ENCODE data around the gene ARHGAP12.

Gene ARHGAP12

DNA sequence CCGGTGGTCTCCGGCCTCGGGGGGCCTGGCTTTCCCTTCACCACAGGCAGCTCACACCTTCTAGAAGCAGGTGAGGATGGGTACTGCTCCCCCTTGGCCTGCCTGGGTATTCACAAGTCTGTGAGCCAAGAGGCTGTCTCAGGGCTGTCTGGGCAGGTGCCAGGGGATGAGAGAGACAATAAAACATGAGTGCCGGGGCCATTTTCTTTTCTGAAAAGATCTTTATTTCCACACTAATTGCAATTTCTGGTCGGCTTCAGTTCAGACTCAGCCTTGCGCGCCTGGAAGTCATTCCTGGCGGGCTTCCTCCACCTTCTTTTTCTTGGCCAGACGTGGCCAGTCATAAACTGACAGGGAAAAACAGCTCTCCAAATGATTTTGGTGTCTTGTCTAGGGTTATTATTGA lies 171.2 kb downstream of the ARHGAP12 start:
- H3K36me3 ChIP-seq (ENCODE audit: insufficient read depth): no peaks in the 10 kb centered on the region
- no peak overlapping the region for H3K4me2 ChIP-seq
- no peak overlapping the region for H3K9ac ChIP-seq
- no peaks in the 10 kb centered on the region for H4K20me1 ChIP-seq (ENCODE audit: insufficient read depth)
- peaks cover 24% of the 10 kb centered on the region for H3K4me1 ChIP-seq (ENCODE audit: low read depth, poor library complexity, severe bottlenecking)
- no peak overlapping the region for H2AFZ ChIP-seq (ENCODE audit: low read depth)
- no peak overlapping the region for H3K4me3 ChIP-seq (IDR thresholded peaks at IDR 0.05; ENCODE audit: insufficient read depth, low read depth, low read length)
- TF ChIP-seq, protein P1, sequence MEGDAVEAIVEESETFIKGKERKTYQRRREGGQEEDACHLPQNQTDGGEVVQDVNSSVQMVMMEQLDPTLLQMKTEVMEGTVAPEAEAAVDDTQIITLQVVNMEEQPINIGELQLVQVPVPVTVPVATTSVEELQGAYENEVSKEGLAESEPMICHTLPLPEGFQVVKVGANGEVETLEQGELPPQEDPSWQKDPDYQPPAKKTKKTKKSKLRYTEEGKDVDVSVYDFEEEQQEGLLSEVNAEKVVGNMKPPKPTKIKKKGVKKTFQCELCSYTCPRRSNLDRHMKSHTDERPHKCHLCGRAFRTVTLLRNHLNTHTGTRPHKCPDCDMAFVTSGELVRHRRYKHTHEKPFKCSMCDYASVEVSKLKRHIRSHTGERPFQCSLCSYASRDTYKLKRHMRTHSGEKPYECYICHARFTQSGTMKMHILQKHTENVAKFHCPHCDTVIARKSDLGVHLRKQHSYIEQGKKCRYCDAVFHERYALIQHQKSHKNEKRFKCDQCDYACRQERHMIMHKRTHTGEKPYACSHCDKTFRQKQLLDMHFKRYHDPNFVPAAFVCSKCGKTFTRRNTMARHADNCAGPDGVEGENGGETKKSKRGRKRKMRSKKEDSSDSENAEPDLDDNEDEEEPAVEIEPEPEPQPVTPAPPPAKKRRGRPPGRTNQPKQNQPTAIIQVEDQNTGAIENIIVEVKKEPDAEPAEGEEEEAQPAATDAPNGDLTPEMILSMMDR (conservative IDR thresholded peaks at IDR 0.05; ENCODE audit: low read depth, low read length): no peak
- no peaks in the 10 kb centered on the region for H3K79me2 ChIP-seq (ENCODE audit: insufficient read depth, low read depth)
- no peaks in the 10 kb centered on the region for H3K27me3 ChIP-seq (ENCODE audit: insufficient read depth, low read depth)
- H3K27ac ChIP-seq: no peak overlapping the region

DNA sequence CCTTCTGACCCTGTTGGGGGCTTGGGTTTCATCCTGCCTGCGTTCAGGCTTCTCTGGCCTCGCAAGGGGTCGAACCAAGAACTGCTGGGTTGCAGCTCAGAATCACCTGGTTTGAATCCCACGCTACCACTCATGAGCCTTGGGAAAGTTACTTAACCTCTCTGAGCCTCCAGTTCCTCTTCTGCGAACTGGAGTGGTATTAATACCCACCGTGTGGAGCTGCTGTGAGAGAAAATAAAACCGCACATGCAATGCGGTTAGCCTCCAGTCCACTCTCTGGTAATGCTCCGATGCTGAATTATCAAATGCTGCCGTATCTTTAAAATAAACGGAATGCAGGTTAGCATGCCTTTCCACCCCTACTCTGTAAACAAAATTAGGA lies 171.9 kb downstream of the ARHGAP12 start:
- H3K79me2 ChIP-seq (ENCODE audit: insufficient read depth, low read depth): no peaks in the 10 kb centered on the region
- H2AFZ ChIP-seq (ENCODE audit: low read depth): no peak overlapping the region
- no peaks in the 10 kb centered on the region for H4K20me1 ChIP-seq (ENCODE audit: insufficient read depth)
- no peaks in the 10 kb centered on the region for H3K36me3 ChIP-seq (ENCODE audit: insufficient read depth)
- no peaks in the 10 kb centered on the region for H3K27me3 ChIP-seq (ENCODE audit: insufficient read depth, low read depth)
- H3K9ac ChIP-seq: no peak overlapping the region
- no peak overlapping the region for H3K4me2 ChIP-seq
- TF ChIP-seq, protein P1 (conservative IDR thresholded peaks at IDR 0.05; ENCODE audit: low read depth, low read length): no peak
- peaks cover 17% of the 10 kb centered on the region for H3K4me1 ChIP-seq (ENCODE audit: low read depth, poor library complexity, severe bottlenecking)
- no peak overlapping the region for H3K27ac ChIP-seq
- H3K4me3 ChIP-seq (IDR thresholded peaks at IDR 0.05; ENCODE audit: insufficient read depth, low read depth, low read length): no peak overlapping the region

DNA sequence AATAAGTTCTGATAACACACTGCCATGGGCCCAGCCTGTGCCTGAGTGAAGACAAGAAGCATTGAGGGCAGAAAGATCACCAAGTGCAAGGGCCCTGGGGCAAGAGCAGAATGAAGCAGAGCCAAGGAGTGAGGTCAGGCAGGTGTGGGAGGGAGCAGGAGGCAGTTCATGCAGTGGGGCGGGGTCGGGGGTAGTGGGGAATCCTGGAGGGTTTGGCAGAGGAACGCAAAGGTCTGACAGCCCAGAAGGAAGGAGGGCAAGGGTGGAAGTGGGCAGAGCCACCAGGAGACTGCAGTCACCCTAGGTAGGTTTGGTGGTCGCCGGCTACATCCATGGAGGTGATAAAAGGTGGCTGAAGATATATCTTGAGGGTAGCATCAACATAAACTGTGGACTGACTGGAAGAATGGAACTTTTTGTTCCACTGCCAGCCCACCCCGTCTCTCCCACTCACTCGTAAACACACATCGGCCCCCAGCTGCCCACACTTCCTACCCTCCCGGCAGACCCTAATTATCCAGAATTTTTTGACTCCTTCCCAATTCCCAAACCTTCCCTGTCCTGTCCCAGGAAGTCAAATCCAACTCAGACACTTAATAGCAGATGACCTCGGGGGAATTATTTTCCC lies 172.4 kb downstream of the ARHGAP12 start:
- Histone ChIP-seq H3K9ac (no peak overlapping the region), H3K4me2 (no peak overlapping the region), H3K27ac (no peak overlapping the region), H3K4me1 (ENCODE audit: low read depth, poor library complexity, severe bottlenecking) (peaks cover 12% of the 10 kb centered on the region), H3K27me3 (ENCODE audit: insufficient read depth, low read depth) (no peaks in the 10 kb centered on the region), H3K79me2 (ENCODE audit: insufficient read depth, low read depth) (no peaks in the 10 kb centered on the region), H4K20me1 (ENCODE audit: insufficient read depth) (no peaks in the 10 kb centered on the region), H2AFZ (ENCODE audit: low read depth) (no peak overlapping the region), H3K36me3 (ENCODE audit: insufficient read depth) (no peaks in the 10 kb centered on the region), H3K4me3 (IDR thresholded peaks at IDR 0.05; ENCODE audit: insufficient read depth, low read depth, low read length) (no peak overlapping the region)
- TF ChIP-seq, protein P1 (conservative IDR thresholded peaks at IDR 0.05; ENCODE audit: low read depth, low read length): no peak

Data from KMS-11 (cell line).